ENCODE data around the gene SLC6A18.

DNA sequence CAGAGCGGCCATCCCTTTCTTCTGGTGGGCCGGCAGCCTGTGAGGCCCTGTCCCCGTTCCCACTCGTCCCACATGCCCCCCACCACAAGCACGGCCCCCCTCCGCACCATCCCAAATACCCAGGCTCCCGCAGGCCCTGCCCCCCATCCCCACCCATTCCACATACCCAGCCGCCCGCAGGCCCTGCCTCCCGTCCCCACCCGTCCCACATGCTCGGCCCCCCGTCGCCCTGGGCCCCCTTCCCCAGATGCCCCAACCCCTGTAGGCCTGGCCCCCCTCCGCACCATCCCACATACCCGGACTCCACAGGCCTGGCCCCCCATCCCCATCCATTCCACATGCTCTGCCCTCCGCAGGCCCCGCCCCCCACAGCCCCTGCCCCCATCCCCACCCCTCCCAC lies 12.3 kb upstream of the SLC6A18 start:
- no peak for TF ChIP-seq REST (IDR thresholded peaks at IDR 0.05; ENCODE audit: insufficient read depth in 1 of 2, low read depth in 2 of 2, low read length in 2 of 2)
- no peak for TF ChIP-seq POLR2AphosphoS5 (IDR thresholded peaks at IDR 0.05; ENCODE audit: low read depth, low read length)

Measured in PFSK-1 (cell line).